ENCODE data around the gene C2orf92. TPM values are rescaled to one million over a fixed set of nuclear protein-coding genes. Genes with fewer than 3 reads are reported as not detected.
A peak's percentile ranks its signal among the peaks of the same experiment; 100 is the strongest.
"Not testable (repeated sequence)": the region's sequence is repeated elsewhere in the genome, so short reads cannot be mapped to it uniquely, and the experiment has no call there.

The C2orf92 gene
- total RNA-seq, 1 experiment from 2014 or later = 6.9 TPM

- H3K27ac Mint-ChIP-seq (ENCODE audit: unreplicated experiment) = peak overlapping the region; percentile 97
Observed at GRCh38 chr2:97664636-97664970, 4.9 kb upstream of the C2orf92 start.

GRCh38 chr2:97670471-97670870, 958 bp downstream of the C2orf92 start:
- Mint-ChIP-seq H3K9me3 (ENCODE audit: low read depth, unreplicated experiment) (no peaks in the 10 kb centered on the region), H3K27me3 (ENCODE audit: unreplicated experiment) (no peaks in the 10 kb centered on the region), H3K4me3 (ENCODE audit: low read depth, unreplicated experiment) (no peak overlapping the region), H3K4me1 (ENCODE audit: low read depth, unreplicated experiment) (no peaks in the 10 kb centered on the region), H3K36me3 (ENCODE audit: insufficient read depth, unreplicated experiment) (peaks cover 3% of the 10 kb centered on the region), H3K27ac (ENCODE audit: unreplicated experiment) (no peak overlapping the region)
- intact Hi-C loops (cut with micrococcal nuclease; ENCODE audit: unreplicated experiment) = no loop called here
- CTCF ChIA-PET = no interaction called here
- no TSS peak for BruUV-seq (replicated peaks)
- no peak for TF ChIP-seq CTCF (IDR thresholded peaks at IDR 0.05; ENCODE audit: unreplicated experiment)
- no peak for DNase-seq

More at GRCh38 chr2:97664636-97664970, 4.9 kb upstream of the C2orf92 start:
- H3K9me3 Mint-ChIP-seq (ENCODE audit: low read depth, unreplicated experiment) = no peaks in the 10 kb centered on the region
- no peaks in the 10 kb centered on the region for H3K27me3 Mint-ChIP-seq (ENCODE audit: unreplicated experiment)
- no peak for DNase-seq
- CTCF ChIA-PET = interaction anchor here (0.5 to 2.8 kb wide), 7 partner anchors 14 to 598 kb away, joined by 3 to 21 read pairs (median 3); partner anchors contain the start of gene COX5B
- BruUV-seq (replicated peaks) = TSS peak; percentile 89
- no peak for TF ChIP-seq CTCF (IDR thresholded peaks at IDR 0.05; ENCODE audit: unreplicated experiment)
- no peaks in the 10 kb centered on the region for H3K4me1 Mint-ChIP-seq (ENCODE audit: low read depth, unreplicated experiment)
- H3K4me3 Mint-ChIP-seq (ENCODE audit: low read depth, unreplicated experiment) = peak overlapping the region; percentile 89
- peaks cover 21% of the 10 kb centered on the region for H3K36me3 Mint-ChIP-seq (ENCODE audit: insufficient read depth, unreplicated experiment)
- intact Hi-C loops (cut with micrococcal nuclease; ENCODE audit: unreplicated experiment) = loop anchor here (2.0 kb wide), 1 partner anchor 32 kb away; no protein-coding TSS in a partner anchor

GRCh38 chr2:97671526-97671925, 2.0 kb downstream of the C2orf92 start:
- Mint-ChIP-seq H3K4me3 (ENCODE audit: low read depth, unreplicated experiment) (no peak overlapping the region), H3K27me3 (ENCODE audit: unreplicated experiment) (no peaks in the 10 kb centered on the region), H3K4me1 (ENCODE audit: low read depth, unreplicated experiment) (no peaks in the 10 kb centered on the region), H3K36me3 (ENCODE audit: insufficient read depth, unreplicated experiment) (no peaks in the 10 kb centered on the region), H3K27ac (ENCODE audit: unreplicated experiment) (no peak overlapping the region), H3K9me3 (ENCODE audit: low read depth, unreplicated experiment) (no peaks in the 10 kb centered on the region)
- no peak for DNase-seq
- BruUV-seq (replicated peaks) = no TSS peak
- no peak for TF ChIP-seq CTCF (IDR thresholded peaks at IDR 0.05; ENCODE audit: unreplicated experiment)
- intact Hi-C loops (cut with micrococcal nuclease; ENCODE audit: unreplicated experiment) = no loop called here
- CTCF ChIA-PET = no interaction called here

- H3K36me3 Mint-ChIP-seq (ENCODE audit: insufficient read depth, unreplicated experiment); BruUV-seq (replicated peaks); H3K4me3 Mint-ChIP-seq (ENCODE audit: low read depth, unreplicated experiment); H3K9me3 Mint-ChIP-seq (ENCODE audit: low read depth, unreplicated experiment); intact Hi-C loops (cut with micrococcal nuclease; ENCODE audit: unreplicated experiment); H3K27ac Mint-ChIP-seq (ENCODE audit: unreplicated experiment); DNase-seq; H3K27me3 Mint-ChIP-seq (ENCODE audit: unreplicated experiment); H3K4me1 Mint-ChIP-seq (ENCODE audit: low read depth, unreplicated experiment); CTCF ChIA-PET: not testable (repeated sequence)
Observed at GRCh38 chr2:97672606-97673140, 3.2 kb downstream of the C2orf92 start.

- CTCF ChIA-PET = no interaction called here
- Mint-ChIP-seq H3K4me1 (ENCODE audit: low read depth, unreplicated experiment) (no peaks in the 10 kb centered on the region), H3K36me3 (ENCODE audit: insufficient read depth, unreplicated experiment) (no peaks in the 10 kb centered on the region), H3K9me3 (ENCODE audit: low read depth, unreplicated experiment) (no peaks in the 10 kb centered on the region), H3K27ac (ENCODE audit: unreplicated experiment) (no peak overlapping the region), H3K27me3 (ENCODE audit: unreplicated experiment) (no peaks in the 10 kb centered on the region), H3K4me3 (ENCODE audit: low read depth, unreplicated experiment) (no peak overlapping the region)
- intact Hi-C loops (cut with micrococcal nuclease; ENCODE audit: unreplicated experiment) = no loop called here
- BruUV-seq (replicated peaks) = no TSS peak
- no peak for DNase-seq
- TF ChIP-seq CTCF (IDR thresholded peaks at IDR 0.05; ENCODE audit: unreplicated experiment) = no peak
Observed at GRCh38 chr2:97673182-97673914, 3.8 kb downstream of the C2orf92 start.
